ENCODE results near the gene DPCD.
A peak's percentile ranks its signal among the peaks of the same experiment; 100 is the strongest.
"Not testable (repeated sequence)": the region's sequence is repeated elsewhere in the genome, so short reads cannot be mapped to it uniquely, and the experiment has no call there.

DPCD gene

DNA sequence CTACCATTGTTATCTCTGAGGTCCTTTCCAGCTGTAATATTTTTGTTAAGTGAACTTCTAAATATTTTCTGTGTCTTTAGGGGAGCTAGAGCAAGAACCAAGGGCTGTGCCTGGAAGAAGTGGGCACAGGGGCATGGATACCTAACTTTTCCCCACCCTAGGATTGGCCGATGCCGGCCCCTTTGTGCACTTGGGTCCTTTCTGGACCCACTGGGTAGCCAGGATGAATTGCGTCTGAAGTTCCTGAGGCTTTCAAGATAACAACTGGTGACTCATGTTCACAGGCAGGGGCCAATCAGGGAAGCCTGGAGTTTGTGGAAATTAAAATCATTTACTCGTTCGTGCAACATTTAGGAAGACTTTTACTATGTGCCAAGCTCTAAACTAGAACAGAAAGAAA lies 758 bp downstream of the DPCD start:
- DNase-seq: no peak

DNA sequence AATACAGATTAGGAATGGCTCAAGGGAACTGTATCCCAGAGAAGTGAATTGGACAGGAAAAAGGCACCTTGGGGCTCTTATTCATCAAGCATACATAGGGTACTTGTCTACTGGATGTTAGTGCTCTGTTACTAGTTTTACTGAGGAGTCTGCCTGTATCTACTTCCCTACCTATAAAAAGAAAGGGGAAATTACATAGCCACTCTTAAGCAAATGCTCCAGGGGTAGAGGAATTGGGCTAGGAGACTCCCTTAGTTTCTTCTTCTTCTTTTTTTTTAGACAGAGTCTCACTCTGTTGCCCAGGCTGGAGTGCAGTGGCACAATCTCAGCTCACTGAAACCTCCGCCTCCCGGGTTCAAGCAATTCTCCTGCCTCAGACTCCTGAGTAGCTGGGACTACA lies 5.2 kb downstream of the DPCD start:
- DNase-seq: not testable (repeated sequence)

DNA sequence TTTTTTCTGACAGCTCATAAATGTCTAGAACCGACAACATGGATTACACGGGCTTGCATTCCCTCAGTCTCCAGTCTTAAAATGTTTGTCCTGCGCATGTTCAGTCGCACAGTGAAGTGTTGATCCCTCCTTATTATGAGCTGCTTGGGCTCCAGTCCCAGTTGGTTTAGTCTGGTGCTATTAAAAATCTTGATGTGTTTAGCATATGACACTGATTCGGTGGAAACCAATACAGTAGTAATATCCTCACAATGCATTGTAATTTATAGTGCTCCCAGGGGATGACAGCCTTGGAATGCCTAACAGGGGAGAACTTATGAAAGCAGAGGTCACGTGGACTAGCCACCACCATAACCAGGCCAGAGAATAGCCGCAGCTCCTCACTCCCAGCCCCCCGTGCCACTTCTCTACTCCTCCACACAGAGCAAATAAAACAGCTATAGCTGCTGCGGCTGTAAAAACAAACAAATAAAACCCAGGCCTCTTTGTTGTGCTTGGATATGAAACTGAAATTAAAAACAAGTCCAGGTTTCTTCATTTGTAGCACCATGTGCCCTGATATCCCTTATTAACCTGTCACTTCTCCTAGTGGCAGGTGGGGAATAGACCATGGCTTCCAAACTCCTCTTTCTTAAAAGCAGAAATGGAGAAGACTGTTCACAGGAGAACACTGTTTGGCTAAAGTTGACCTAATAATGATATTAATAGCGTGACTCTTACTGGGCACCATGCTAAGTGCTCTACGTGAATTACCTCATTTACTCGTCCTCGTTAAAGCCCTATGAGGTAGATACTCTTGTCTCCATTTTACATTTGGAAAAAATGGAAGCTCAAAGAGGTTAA lies 7.7 kb downstream of the DPCD start:
- no peak for DNase-seq

- DNase-seq: no peak
Measured at GRCh38 chr10:101597091-101597900, 9.2 kb downstream of the DPCD start.

- DNase-seq: no peak
Measured at GRCh38 chr10:101601541-101601940, 13.4 kb downstream of the DPCD start.

- peak; percentile 31 for DNase-seq
Measured at GRCh38 chr10:101602761-101603398, 14.8 kb downstream of the DPCD start.

- no peak for DNase-seq
Measured at GRCh38 chr10:101607124-101607523, 19.0 kb downstream of the DPCD start.

DNA sequence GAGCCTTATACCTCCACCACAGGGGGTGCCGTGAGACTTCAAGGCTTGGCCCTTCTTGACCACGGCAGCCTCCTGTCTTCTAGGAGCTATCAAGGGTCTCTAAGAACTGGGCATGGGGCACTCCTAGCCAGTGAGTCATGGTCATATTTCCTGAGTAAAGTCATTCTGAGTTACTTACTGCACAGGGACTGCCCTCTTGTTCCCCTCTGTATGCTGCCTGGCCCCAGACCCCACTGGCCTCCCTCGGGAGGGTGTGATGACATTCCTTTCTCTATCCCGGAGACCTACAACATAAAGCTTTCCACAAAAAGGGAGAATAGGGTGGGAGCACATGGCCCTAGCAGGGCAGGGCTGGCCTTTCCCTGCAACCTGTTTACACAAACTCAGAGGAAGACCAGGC lies 21.4 kb downstream of the DPCD start:
- no peak for DNase-seq

GRCh38 chr10:101611096-101611905 lies 23.2 kb downstream of the DPCD start:
- DNase-seq: no peak

DNA sequence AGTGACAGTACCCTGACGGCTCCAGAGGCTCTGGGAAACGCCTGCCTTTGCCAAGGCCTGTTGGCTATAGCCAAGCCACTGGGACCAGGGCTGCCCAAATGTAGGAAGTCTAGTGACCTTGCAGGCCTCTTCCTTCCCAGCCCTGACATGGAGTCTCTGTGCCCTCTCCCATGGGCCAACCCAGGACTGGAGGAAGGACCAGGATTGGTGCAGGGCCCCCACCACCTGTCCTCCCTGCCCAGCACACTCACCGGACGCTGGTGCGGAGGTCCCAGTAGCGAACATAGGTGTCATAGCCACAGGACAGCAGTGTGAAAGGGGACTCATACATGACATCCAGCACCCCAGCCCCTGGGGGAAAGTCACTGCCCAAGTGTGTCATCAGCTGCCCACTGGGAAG lies 24.0 kb downstream of the DPCD start:
- no peak for DNase-seq

DNA sequence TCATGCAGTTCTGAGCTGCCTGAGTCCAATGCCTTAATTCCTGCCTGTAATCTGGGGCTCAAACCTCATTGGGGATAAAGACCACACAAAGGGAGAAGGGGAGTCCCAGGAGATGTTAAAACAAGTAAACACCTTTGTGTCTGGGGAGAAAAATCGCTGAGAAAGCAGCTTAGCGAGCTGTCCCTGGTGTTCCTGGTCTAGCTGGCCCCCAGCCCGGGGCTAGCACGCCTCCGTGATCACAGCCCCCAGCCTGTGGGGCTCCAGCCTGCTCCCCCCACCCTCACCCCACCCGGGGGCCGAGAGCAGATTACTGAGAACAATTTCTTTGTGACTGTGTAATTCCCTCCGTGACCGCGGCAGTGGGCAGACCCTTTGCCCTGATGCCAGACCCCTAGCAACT lies 24.8 kb downstream of the DPCD start:
- DNase-seq: no peak

DNA sequence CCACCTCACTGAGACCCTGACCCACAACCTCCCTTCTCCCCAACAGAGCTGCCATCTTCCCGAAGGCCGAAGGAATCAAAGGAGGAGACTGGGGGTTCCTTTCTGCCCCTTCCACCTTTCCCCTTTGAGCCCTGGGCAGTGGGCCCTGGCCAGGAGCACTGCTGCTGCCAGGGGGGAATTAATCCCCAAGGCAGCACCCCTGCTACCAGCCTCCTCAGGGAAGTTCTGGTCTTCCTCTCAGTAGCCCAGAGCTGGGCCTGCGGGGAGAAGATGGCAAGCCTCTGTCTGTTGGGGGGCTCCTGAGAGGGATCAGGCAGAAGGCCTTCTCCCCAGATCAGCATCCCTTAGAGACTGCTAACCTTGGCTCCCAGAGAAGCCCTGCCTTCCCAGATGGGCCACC lies 25.5 kb downstream of the DPCD start:
- DNase-seq: no peak

GRCh38 chr10:101614663-101615524 lies 26.8 kb downstream of the DPCD start:
- DNase-seq: no peak

DNA sequence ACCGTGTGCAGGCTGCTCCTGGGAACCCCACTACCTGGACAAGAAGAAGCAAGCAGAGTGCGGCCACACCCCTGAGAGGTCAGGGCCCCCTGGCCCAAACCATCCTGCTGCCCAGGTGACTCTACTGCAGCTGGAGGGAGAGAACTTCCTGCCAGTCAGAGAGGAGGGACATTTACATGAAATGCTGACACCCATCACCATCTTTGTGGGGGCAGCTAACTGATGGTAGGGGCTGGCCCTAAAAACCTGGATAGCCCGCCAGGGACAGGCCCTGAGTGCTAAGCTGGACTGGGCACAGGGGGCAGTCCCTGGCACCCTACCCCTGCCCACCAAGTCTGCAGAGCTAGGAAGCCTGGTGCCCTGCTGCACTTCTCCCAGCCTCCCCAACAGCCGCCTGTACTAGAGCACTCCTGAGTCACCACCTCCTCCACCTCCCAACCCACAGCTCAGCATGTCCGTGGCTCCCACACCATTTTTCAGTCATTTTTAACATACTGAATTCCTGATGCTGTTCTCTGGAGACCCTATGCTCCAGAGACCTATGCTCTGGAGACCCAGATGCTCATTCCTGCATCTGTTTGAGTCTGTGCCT lies 27.5 kb downstream of the DPCD start:
- no peak for DNase-seq

DNA sequence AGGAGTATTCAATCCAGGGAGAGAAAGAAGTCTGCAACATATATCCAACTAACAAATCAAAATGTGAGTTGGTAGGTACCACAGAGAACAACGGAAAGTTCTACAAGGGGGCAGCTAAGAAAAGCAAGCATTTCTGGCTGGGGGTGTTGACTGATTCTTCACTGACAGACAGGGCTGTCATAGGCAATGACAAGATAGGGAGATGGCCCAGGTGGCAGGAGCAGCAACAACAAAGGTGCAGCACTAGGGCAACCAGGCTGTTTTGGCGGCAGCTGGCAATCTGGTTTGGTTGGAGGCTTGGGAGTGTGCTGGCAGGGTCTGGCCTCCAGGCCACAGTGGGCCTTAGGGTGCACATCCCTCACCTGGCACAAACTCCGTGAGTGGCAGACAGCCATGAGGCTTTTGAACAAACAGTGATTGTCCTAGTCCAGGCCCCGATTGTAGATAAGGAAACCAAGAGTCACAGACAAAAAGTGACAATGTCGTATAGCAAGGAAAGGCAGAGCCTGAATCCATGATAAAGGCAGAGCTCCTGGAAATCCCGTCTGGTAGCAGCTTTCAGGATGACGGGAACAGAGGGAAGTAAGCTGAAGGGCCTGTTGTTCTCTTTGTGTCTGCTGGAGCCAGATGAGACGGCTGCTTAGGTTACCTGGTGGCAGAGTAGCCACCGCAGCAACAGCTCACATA lies 28.4 kb downstream of the DPCD start:
- no peak for DNase-seq

- no peak for DNase-seq
Measured at GRCh38 chr10:101617102-101617823, 29.1 kb downstream of the DPCD start.

- DNase-seq: no peak
Measured at GRCh38 chr10:101617824-101618568, 29.9 kb downstream of the DPCD start.

GRCh38 chr10:101618871-101619270 lies 30.8 kb downstream of the DPCD start:
- DNase-seq: no peak

- no peak for DNase-seq
Measured at GRCh38 chr10:101619983-101620382, 31.9 kb downstream of the DPCD start.
